Fibroblast of upper back skin (primary cell): ENCODE measurements around the gene TPM1.
A peak's percentile ranks its signal among the peaks of the same experiment; 100 is the strongest.

Source experiments
- DNase-seq: peaks from one replicate; pipeline ENCODE4 v3.0.0-alpha.2; 2013

TPM1 gene

GRCh38 chr15:63043335-63044076 lies 959 bp downstream of the TPM1 start:
- peak; percentile 6 for DNase-seq

- peak; percentile 22 for DNase-seq
These were observed 1.6 kb downstream of the TPM1 start for GRCh38 chr15:63044077-63044644.

- DNase-seq: peak; percentile 75
These were observed 2.3 kb downstream of the TPM1 start for GRCh38 chr15:63044645-63045464.

- peak; percentile 58 for DNase-seq
These were observed 2.9 kb downstream of the TPM1 start for GRCh38 chr15:63045465-63045840.

GRCh38 chr15:63045879-63046278 lies 3.3 kb downstream of the TPM1 start:
- peak; percentile 13 for DNase-seq

- peak; percentile 51 for DNase-seq
These were observed 4.6 kb downstream of the TPM1 start for GRCh38 chr15:63046917-63047760.

DNA sequence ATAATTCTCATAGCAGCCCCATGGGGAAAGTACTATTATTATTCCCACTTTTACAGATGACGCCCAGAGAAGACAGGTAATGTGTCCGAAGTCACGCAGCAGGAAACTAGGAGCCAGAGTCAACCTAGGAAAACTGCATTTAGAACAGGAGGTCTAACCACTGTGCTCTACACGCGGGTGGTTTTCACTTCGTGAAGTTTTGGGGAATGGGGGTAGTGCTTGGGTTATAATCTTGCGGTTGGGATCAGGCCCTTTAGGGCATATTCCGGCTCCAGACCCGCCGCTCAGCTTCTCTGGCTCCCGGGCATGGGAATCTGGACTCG lies 5.2 kb downstream of the TPM1 start:
- no peak for DNase-seq

GRCh38 chr15:63048115-63048775 lies 5.7 kb downstream of the TPM1 start:
- DNase-seq: peak; percentile 93

DNA sequence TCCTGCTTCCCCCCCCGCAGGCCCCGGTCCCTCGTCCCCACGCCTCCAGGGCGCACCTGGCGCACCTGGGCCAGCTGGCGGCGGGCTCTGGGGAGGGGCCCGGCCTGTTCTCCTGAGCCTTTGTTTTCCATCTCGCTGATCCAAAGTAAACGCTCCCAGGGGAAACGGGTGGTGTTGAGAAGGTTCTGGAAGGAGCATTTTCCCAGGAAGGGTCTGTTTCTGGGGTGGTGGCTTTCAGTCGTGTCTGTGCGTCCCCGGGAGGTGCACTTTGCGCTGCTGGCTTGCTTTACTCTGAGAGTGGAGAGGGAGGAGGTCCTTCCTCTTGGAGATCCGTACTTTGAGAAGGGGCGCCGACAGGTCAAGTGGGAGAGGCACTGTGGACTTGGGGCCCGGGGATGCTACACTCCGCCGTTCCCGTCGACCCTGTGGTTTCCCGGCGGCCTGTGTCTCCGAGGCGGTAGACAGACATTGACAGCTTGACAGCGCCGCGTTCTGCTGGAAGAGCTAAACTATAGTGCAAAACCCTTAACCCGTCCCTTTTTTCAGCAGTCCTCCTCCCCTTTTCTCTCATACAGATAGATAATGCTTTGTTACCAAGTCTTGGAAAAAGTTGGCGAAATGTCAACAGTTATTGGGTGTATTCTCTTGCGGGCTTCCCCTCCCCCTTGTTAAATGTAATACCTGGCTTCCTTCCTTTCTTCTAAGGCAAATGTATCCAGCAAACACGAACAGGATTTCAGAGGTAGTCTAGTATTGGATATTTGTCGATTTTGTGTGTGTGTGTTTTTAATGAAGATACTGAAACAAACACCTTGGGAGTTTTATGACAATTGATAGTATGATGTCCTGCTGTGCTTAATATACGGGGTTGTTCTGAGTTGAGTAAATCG lies 6.5 kb downstream of the TPM1 start:
- DNase-seq: peak; percentile 80

GRCh38 chr15:63049783-63050371 lies 7.3 kb downstream of the TPM1 start:
- DNase-seq: peak; percentile 34

GRCh38 chr15:63050731-63051155 lies 8.2 kb downstream of the TPM1 start:
- peak; percentile 62 for DNase-seq

- peak; percentile 62 for DNase-seq
These were observed 8.9 kb downstream of the TPM1 start for GRCh38 chr15:63051156-63052066.

DNA sequence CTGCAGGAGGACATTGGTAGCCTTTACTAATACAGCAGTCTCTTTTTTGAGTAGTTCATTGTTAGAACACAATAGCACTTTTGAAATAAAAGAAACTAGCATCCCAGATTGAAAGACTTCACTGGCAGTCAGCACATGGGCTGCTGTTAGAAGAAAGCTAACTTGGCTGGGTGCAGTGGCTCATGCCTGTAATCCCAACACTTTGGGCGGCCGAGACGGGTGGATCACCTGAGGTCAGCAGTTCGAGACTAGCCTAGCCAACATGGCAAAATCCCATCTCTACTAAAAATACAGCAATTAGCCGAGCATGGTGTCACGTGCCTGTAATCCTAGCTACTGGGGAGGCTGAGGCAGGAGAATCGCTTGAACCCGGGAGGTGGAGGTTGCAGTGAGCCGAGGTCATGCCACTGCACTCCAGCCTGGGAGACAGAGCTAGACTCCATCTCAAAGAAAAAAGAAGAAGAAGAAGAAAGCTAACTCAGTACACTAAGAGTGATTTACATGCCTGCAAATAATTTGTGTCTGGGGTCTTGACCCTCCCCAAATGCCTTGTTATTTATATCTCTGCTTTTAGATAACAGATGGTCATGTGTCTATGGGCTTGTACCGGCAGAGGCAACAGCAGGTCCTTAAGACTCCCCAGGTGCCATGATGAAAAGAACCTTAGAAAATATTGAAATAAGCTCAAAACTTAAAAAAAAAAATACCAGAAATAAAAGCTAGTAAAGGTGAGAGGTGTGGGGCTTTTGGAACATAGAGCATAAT lies 9.7 kb downstream of the TPM1 start:
- DNase-seq: peak; percentile 8

- peak; percentile 50 for DNase-seq
These were observed 10.6 kb downstream of the TPM1 start for GRCh38 chr15:63052961-63053698.

DNA sequence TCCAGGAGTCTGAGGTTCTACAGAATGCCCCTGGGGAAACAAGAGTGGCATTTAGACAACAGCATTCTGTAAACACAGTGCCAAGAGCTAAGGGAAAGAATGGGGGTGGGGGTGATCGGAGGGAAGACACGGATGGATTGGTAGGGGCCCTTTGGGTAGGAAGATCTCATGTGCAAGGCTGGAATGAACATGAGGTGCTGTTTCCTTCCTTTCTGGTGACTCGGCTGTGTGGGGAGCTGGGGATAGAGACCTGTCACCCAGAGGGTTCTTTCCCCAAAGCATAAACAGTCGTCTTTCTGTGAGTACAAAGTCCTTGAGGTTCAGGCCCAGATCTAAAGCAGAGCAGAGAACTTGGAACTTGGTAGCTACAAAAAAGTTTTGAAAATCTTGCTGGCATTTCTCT lies 11.7 kb downstream of the TPM1 start:
- peak; percentile 31 for DNase-seq

GRCh38 chr15:63054985-63055384 lies 12.4 kb downstream of the TPM1 start:
- DNase-seq: peak; percentile 30

DNA sequence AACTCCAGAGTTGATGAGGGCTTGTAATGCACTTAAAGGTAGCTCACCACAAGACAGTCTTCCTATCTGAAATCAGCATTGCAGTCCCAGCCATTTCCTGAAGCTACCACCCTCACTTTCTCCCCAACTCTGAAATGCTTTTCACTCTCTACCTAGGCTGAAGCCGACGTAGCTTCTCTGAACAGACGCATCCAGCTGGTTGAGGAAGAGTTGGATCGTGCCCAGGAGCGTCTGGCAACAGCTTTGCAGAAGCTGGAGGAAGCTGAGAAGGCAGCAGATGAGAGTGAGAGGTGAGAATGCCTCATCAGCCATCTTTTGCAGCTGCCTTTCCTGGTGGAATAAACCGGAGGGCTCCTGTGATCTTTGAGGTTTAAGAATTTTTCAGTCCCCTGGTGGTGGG lies 14.3 kb downstream of the TPM1 start:
- DNase-seq: peak; percentile 70
